ENCODE results near the gene KRTAP6-3.

The KRTAP6-3 gene

GRCh38 chr21:30628109-30628508 is 35.9 kb downstream of the KRTAP6-3 start:
- DNase-seq = no peak

GRCh38 chr21:30629200-30629599 is 37.0 kb downstream of the KRTAP6-3 start:
- DNase-seq = no peak

GRCh38 chr21:30634906-30635305 is 42.7 kb downstream of the KRTAP6-3 start, which contains the start of gene KRTAP20-2:
Gene KRTAP20-2 (plus strand): TSS chr21:30635206. CDS start chr21:30635264, 58 bp downstream.
- DNase-seq = no peak

GRCh38 chr21:30638686-30639085 is 46.4 kb downstream of the KRTAP6-3 start:
- DNase-seq = no peak

GRCh38 chr21:30642564-30642963 is 50.3 kb downstream of the KRTAP6-3 start, which contains the start of gene KRTAP20-3:
Gene KRTAP20-3 (plus strand): TSS chr21:30642864.
- no peak for DNase-seq

Measured in T-helper 9 cell (primary cell).